Rectal smooth muscle tissue (tissue), 1 donor: ENCODE data around the gene VPS37C.
"Not testable (repeated sequence)": the region's sequence is repeated elsewhere in the genome, so short reads cannot be mapped to it uniquely, and the experiment has no call there.

ENCODE experiments used
- H3K27ac ChIP-seq: one replicate; pipeline ENCODE4 v1.7.0; 2013; ENCODE audit warnings: low read depth, low read length, inconsistent platforms
- H3K27me3 ChIP-seq: one replicate; pipeline ENCODE4 v1.7.0; 2013; ENCODE audit warnings: low read length; ENCODE audit not compliant: control insufficient read depth, insufficient read depth
- H3K36me3 ChIP-seq: one replicate; pipeline ENCODE4 v1.7.0; 2013; ENCODE audit warnings: low read length; ENCODE audit not compliant: control insufficient read depth, insufficient read depth
- H3K4me1 ChIP-seq: one replicate; pipeline ENCODE4 v1.7.0; 2013; ENCODE audit warnings: low read length; ENCODE audit not compliant: control insufficient read depth, insufficient read depth
- H3K4me3 ChIP-seq: one replicate; pipeline ENCODE4 v1.7.0; 2013; ENCODE audit warnings: low read length
- H3K9ac ChIP-seq: one replicate; pipeline ENCODE4 v1.7.0; 2013; ENCODE audit warnings: low read length

Gene VPS37C

DNA sequence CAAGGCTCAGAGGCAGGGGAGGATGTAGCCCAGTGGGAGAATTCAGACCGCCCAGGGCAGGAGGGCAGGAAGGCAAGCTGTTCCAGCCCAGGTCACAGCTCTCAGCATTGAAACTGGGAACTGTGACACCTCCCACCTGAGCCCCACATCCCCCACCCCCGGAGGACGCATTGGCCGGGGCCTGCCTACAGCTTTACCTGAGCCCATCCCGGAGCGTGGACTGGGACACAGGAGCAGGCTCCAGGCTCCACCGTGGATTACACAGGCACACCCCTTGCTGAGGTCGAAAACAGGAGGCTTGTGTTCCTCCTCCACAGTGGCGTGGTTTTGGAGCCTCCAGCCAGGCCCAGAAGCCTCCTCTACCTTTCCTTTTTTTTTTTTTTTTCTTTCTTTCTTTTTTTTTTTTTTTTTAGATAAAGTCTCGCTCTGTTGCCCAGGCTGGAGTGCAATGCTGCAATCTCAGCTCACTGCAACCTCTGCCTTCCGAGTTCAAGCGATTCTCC is 33.0 kb upstream of the VPS37C start:
- H3K4me3 ChIP-seq = no peak overlapping the region
- no peaks in the 10 kb centered on the region for H3K27me3 ChIP-seq
- no peak overlapping the region for H3K27ac ChIP-seq
- no peak overlapping the region for H3K9ac ChIP-seq
- no peaks in the 10 kb centered on the region for H3K36me3 ChIP-seq
- no peaks in the 10 kb centered on the region for H3K4me1 ChIP-seq

DNA sequence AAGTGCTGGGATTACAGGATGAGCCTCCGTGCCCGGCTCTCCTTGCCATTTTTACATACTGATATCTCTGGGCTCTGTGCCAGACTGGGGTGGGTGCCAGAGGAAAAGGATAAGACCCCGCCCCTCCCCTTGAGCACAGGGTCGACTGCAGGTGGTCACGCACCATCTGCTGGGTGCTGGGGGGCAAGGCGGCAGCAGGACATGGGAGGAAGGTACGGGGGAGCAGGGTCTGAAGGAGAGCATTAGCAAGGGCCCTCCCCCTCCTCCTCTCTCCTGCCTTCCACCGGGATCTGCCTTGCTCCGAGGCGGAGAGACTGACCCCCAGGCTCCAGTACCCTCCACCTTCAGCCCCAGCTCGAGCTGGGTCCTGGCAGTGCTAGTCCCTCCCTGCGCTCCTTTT is 32.4 kb upstream of the VPS37C start:
- Histone ChIP-seq H3K9ac (no peak overlapping the region), H3K4me1 (no peaks in the 10 kb centered on the region), H3K27ac (no peak overlapping the region), H3K36me3 (no peaks in the 10 kb centered on the region), H3K27me3 (no peaks in the 10 kb centered on the region), H3K4me3 (no peak overlapping the region)

GRCh38 chr11:61189933-61190332 is 28.7 kb upstream of the VPS37C start:
- Histone ChIP-seq H3K27me3 (no peaks in the 10 kb centered on the region), H3K27ac (no peak overlapping the region)

GRCh38 chr11:61187505-61188130 is 26.4 kb upstream of the VPS37C start:
- Histone ChIP-seq H3K9ac (no peak overlapping the region), H3K27me3 (no peaks in the 10 kb centered on the region), H3K4me1 (no peaks in the 10 kb centered on the region), H3K4me3 (no peak overlapping the region), H3K27ac (no peak overlapping the region), H3K36me3 (no peaks in the 10 kb centered on the region)

More at GRCh38 chr11:61189933-61190332, 28.7 kb upstream of the VPS37C start:
- Histone ChIP-seq H3K4me1 (no peaks in the 10 kb centered on the region), H3K36me3 (no peaks in the 10 kb centered on the region), H3K9ac (no peak overlapping the region), H3K4me3 (no peak overlapping the region)

DNA sequence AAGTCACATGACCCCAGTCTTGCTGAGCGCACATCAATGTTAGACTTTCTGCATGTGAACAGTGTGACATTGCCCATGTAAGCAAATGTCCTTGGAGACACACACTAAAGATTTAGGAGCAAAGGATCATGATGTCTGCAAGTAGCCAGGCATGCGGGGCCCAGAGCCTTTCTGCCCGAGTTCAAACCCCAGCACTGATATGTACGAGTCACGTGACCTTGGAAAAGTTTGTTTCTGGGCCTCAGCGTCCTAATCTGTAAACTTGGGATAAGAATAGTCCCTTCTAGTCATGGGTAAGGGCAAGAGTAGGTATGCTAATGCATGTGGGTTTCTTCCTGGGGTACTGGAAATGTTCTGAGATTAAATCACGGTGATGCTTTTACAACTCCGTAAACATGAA is 25.3 kb upstream of the VPS37C start:
- no peak overlapping the region for H3K9ac ChIP-seq
- no peaks in the 10 kb centered on the region for H3K36me3 ChIP-seq
- H3K4me3 ChIP-seq = no peak overlapping the region
- no peaks in the 10 kb centered on the region for H3K27me3 ChIP-seq
- no peaks in the 10 kb centered on the region for H3K4me1 ChIP-seq
- no peak overlapping the region for H3K27ac ChIP-seq

DNA sequence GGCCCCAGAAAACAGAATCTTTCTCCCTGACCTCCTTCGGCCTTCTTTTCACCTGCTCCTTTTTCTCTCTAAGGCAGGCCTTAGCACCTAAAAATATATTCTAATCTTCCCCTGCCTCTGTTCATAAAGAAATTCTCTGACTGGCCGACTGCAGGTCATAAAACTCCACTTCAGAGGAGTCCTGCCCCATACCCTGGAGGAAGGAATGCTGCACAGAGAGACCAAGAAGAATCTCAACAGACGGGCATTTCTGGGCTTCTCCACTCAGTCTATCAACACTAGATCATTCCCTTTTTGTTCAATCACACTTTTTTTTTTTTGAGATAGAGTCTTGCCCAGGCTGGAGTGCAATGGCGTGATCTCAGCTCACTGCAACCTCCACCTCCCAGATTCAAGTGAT is 22.4 kb upstream of the VPS37C start:
- no peaks in the 10 kb centered on the region for H3K27me3 ChIP-seq
- H3K36me3 ChIP-seq = no peaks in the 10 kb centered on the region
- H3K4me1 ChIP-seq = no peaks in the 10 kb centered on the region
- no peak overlapping the region for H3K9ac ChIP-seq
- no peak overlapping the region for H3K27ac ChIP-seq
- H3K4me3 ChIP-seq = no peak overlapping the region

DNA sequence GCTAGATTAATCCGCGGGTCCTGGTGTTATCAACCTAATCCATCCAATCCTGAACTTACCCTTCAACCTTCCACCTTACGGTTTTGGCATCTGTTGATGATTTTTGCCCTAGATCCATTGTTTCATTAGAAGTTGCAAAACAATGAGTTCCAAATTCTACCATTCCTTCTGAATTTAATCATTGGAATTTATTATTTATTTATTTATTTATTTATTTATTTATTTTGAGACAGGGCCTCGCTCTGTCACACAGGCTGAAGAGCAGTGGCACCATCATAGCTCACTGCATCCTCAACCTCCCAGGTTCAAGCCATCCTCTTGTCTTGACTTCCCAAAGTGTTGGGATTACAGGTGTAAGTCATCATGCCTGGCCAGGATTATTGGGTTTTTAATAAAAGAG is 20.3 kb upstream of the VPS37C start:
- no peaks in the 10 kb centered on the region for H3K36me3 ChIP-seq
- no peak overlapping the region for H3K4me3 ChIP-seq
- no peaks in the 10 kb centered on the region for H3K4me1 ChIP-seq
- no peaks in the 10 kb centered on the region for H3K27me3 ChIP-seq
- H3K27ac ChIP-seq = no peak overlapping the region
- no peak overlapping the region for H3K9ac ChIP-seq

- not testable (repeated sequence) for H3K27ac ChIP-seq, H3K27me3 ChIP-seq, H3K9ac ChIP-seq, H3K36me3 ChIP-seq, H3K4me1 ChIP-seq, H3K4me3 ChIP-seq
These were observed 19.0 kb upstream of the VPS37C start for GRCh38 chr11:61180205-61180604.

- Histone ChIP-seq H3K9ac (no peak overlapping the region), H3K27me3 (no peaks in the 10 kb centered on the region), H3K4me3 (no peak overlapping the region), H3K36me3 (no peaks in the 10 kb centered on the region), H3K27ac (no peak overlapping the region), H3K4me1 (no peaks in the 10 kb centered on the region)
These were observed 15.2 kb upstream of the VPS37C start for GRCh38 chr11:61176446-61176845.

GRCh38 chr11:61174949-61175348 is 13.7 kb upstream of the VPS37C start:
- Histone ChIP-seq H3K27ac (no peak overlapping the region), H3K4me1 (no peaks in the 10 kb centered on the region), H3K9ac (no peak overlapping the region), H3K4me3 (no peak overlapping the region), H3K27me3 (no peaks in the 10 kb centered on the region), H3K36me3 (no peaks in the 10 kb centered on the region)

GRCh38 chr11:61174273-61174672 is 13.0 kb upstream of the VPS37C start:
- Histone ChIP-seq H3K36me3 (no peaks in the 10 kb centered on the region), H3K27me3 (no peaks in the 10 kb centered on the region), H3K4me3 (no peak overlapping the region), H3K4me1 (no peaks in the 10 kb centered on the region), H3K27ac (no peak overlapping the region), H3K9ac (no peak overlapping the region)

DNA sequence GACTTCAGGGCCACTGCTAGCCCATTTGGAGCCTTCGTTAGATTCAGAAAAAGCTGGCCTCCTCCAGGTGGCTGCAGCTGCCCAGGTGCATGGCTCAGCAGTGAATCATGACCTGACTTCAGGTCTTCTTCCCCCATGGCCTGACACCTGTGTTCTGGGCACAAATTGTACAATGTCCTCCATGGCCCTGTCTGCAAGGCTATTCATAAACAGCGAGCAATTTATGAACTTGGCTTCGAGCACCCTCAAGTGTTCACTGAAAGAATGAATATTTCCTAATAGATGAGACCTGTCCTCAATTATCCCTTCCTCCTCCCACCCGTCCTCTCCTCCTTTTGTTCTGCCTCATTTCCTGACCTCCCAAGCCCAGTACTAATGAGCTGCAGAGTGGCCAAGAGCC is 12.2 kb upstream of the VPS37C start:
- no peaks in the 10 kb centered on the region for H3K36me3 ChIP-seq
- no peak overlapping the region for H3K4me3 ChIP-seq
- H3K4me1 ChIP-seq = no peaks in the 10 kb centered on the region
- no peak overlapping the region for H3K27ac ChIP-seq
- no peak overlapping the region for H3K9ac ChIP-seq
- no peaks in the 10 kb centered on the region for H3K27me3 ChIP-seq

DNA sequence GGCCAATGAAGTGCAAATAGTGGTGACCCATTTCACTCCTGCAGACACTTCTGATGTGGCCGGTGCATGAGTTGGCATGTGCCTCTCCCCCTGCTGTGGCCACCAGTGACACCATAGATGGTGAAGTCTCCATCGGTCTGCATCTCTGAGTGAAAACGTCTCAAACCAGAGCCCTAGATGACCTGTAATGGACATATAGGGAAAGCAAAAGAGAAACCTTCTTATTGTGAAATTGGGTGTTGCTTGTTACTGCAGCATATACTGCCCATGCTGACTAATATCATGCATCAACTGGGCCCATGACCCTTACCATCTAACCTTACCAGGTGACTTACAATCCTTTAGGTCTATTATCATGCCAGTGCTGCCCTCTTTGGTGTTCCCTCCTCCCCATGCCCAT is 11.7 kb upstream of the VPS37C start:
- Histone ChIP-seq H3K36me3 (no peaks in the 10 kb centered on the region), H3K27ac (no peak overlapping the region), H3K27me3 (no peaks in the 10 kb centered on the region), H3K4me1 (no peaks in the 10 kb centered on the region), H3K4me3 (no peak overlapping the region), H3K9ac (no peak overlapping the region)
